D721Med (cell line): ENCODE results near the gene MCMBP.
"Not testable (repeated sequence)": the region's sequence is repeated elsewhere in the genome, so short reads cannot be mapped to it uniquely, and the experiment has no call there.

Experiments
- DNase-seq: peaks from one replicate; pipeline ENCODE4 v3.0.0; 2011; ENCODE audit warnings: low spot score; ENCODE audit not compliant: insufficient read length
- FAIRE-seq: peaks from 2 replicates; lab custom pipeline; 2011; peaks lifted over from hg19 to GRCh38; lab: Jason Lieb, UNC
- CTCF ChIP-seq: IDR thresholded peaks from 2 replicates; pipeline ENCODE4 v1.5.1; 2012; ENCODE audit warnings: mild to moderate bottlenecking, control low read depth; ENCODE audit not compliant: insufficient read depth; ENCODE audit errors: missing control alignments

Gene MCMBP

GRCh38 chr10:119892188-119893065 lies 19.8 kb upstream of the MCMBP start, which contains the start of gene SEC23IP:
Gene SEC23IP, plus strand, starts transcription at chr10:119892730. Its CDS starts 53 bp downstream, at chr10:119892783.
- TF ChIP-seq CTCF, result no peak
- FAIRE-seq, result no peak
- DNase-seq, result peak; percentile 55

GRCh38 chr10:119891849-119892187 lies 19.2 kb upstream of the MCMBP start:
- not testable (repeated sequence) for FAIRE-seq, DNase-seq

- DNase-seq, FAIRE-seq: not testable (repeated sequence)
These were observed 17.7 kb upstream of the MCMBP start for GRCh38 chr10:119890307-119890706.

GRCh38 chr10:119889201-119889600 lies 16.6 kb upstream of the MCMBP start:
- FAIRE-seq, DNase-seq: not testable (repeated sequence)

- not testable (repeated sequence) for FAIRE-seq
These were observed 16.1 kb upstream of the MCMBP start for GRCh38 chr10:119888715-119889114.

GRCh38 chr10:119886070-119886469 lies 13.4 kb upstream of the MCMBP start:
- FAIRE-seq, DNase-seq: not testable (repeated sequence)

More at GRCh38 chr10:119888715-119889114, 16.1 kb upstream of the MCMBP start:
- not testable (repeated sequence) for DNase-seq

GRCh38 chr10:119883901-119884611 lies 11.4 kb upstream of the MCMBP start:
- FAIRE-seq, DNase-seq: not testable (repeated sequence)

- DNase-seq (no peak), FAIRE-seq (no peak)
These were observed 5.9 kb upstream of the MCMBP start for GRCh38 chr10:119878524-119878923.

GRCh38 chr10:119872860-119873681 lies 428 bp upstream of the MCMBP start:
- no peak for TF ChIP-seq CTCF
- FAIRE-seq (no peak), DNase-seq (no peak)

More at GRCh38 chr10:119878524-119878923, 5.9 kb upstream of the MCMBP start:
- no peak for TF ChIP-seq CTCF
